ENCODE results near the gene ANKRD29. TPM values are rescaled to one million over a fixed set of nuclear protein-coding genes. Genes with fewer than 3 reads are reported as not detected.

Gene ANKRD29
- 1.2 and 2.7 TPM in 2 replicates for total RNA-seq

GRCh38 chr18:23662309-23663263 is at the start of gene ANKRD29:
Gene ANKRD29, minus strand, starts transcription at chr18:23662911. Its CDS starts 181 bp downstream, at chr18:23662730.
- no peak for TF ChIP-seq CTCF (conservative IDR thresholded peaks at IDR 0.05; ENCODE audit: low read depth, low read length)
- DNase-seq (ENCODE audit: low read depth), result no peak
- H3K4me3 ChIP-seq (ENCODE audit: low read depth, low read length), result peak within 1 kb of the TSS; percentile 48

- no peak for DNase-seq (ENCODE audit: low read depth)
- TF ChIP-seq CTCF (conservative IDR thresholded peaks at IDR 0.05; ENCODE audit: low read depth, low read length), result no peak
- no peak overlapping the region for H3K4me3 ChIP-seq (ENCODE audit: low read depth, low read length)
Measured at GRCh38 chr18:23712445-23712844, 49.7 kb upstream of the ANKRD29 start.

- DNase-seq (ENCODE audit: low read depth), result no peak
- H3K4me3 ChIP-seq (ENCODE audit: low read depth, low read length), result no peak overlapping the region
- TF ChIP-seq CTCF (conservative IDR thresholded peaks at IDR 0.05; ENCODE audit: low read depth, low read length), result no peak
Measured at GRCh38 chr18:23711426-23711825, 48.7 kb upstream of the ANKRD29 start.

GRCh38 chr18:23710946-23711345 is 48.2 kb upstream of the ANKRD29 start:
- no peak for DNase-seq (ENCODE audit: low read depth)
- TF ChIP-seq CTCF (conservative IDR thresholded peaks at IDR 0.05; ENCODE audit: low read depth, low read length), result no peak
- H3K4me3 ChIP-seq (ENCODE audit: low read depth, low read length), result no peak overlapping the region

GRCh38 chr18:23710068-23710527 is 47.4 kb upstream of the ANKRD29 start:
- H3K4me3 ChIP-seq (ENCODE audit: low read depth, low read length), result no peak overlapping the region
- no peak for TF ChIP-seq CTCF (conservative IDR thresholded peaks at IDR 0.05; ENCODE audit: low read depth, low read length)
- DNase-seq (ENCODE audit: low read depth), result no peak

GRCh38 chr18:23706971-23707640 is 44.4 kb upstream of the ANKRD29 start:
- DNase-seq (ENCODE audit: low read depth), result no peak
- TF ChIP-seq CTCF (conservative IDR thresholded peaks at IDR 0.05; ENCODE audit: low read depth, low read length), result no peak
- H3K4me3 ChIP-seq (ENCODE audit: low read depth, low read length), result no peak overlapping the region

All from epithelial cell of proximal tubule (primary cell).